Measurements from ENCODE around the gene GRIP1. TPM values are rescaled to one million over a fixed set of nuclear protein-coding genes. Genes with fewer than 3 reads are reported as not detected.

GRIP1 gene
- total and polyA plus RNA-seq, 10 of the 15 experiments (the other 5 are each of a cell fraction or from before 2014, with no cell fraction given): 0.05 to 0.85 (median 0.50) TPM; not detected in 7

DNA sequence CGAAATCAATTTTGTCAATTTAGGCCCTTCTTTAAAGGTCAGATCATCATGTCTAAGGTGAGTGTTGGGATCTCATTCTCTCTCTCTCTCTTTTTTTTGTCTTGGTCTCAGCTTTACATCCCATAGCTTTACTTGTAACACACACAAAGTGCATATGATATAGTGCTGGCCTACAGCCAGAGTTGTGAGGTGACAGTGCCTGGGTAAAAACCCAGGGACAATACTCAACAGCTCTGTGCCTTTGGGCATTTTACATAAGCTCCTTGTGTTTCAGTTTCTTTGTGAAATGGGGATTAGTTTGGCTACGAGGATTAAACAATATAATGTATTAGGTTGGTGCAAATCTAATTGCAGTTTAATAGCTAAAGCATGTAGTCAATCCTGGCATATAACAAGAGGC, 40.2 kb downstream of the GRIP1 start:
- H3K27ac ChIP-seq (ENCODE audit: control insufficient read depth, insufficient read depth): no peak overlapping the region
- TF ChIP-seq PAX5 (IDR thresholded peaks at IDR 0.05; ENCODE audit: borderline replicate concordance, low read depth, low read length) (no peak), ZNF217 (IDR thresholded peaks at IDR 0.05) (no peak), LARP7 (IDR thresholded peaks at IDR 0.05) (no peak), NFYB (IDR thresholded peaks at IDR 0.05; ENCODE audit: insufficient read depth, low read depth, low read length) (no peak), BHLHE40 (IDR thresholded peaks at IDR 0.05; ENCODE audit: borderline replicate concordance in 1 of 2, low read depth in 2 of 2, low read length in 1 of 2) (no peak), ZNF274 (IDR thresholded peaks at IDR 0.05; ENCODE audit: insufficient read depth, insufficient read length) (no peak), SPI1 (IDR thresholded peaks at IDR 0.05; ENCODE audit: borderline replicate concordance, insufficient read depth, low read depth, low read length) (no peak), ZNF24 (IDR thresholded peaks at IDR 0.05) (no peak), FOS (IDR thresholded peaks at IDR 0.05; ENCODE audit: borderline replicate concordance, extremely low read depth, insufficient read length) (no peak), MXI1 (IDR thresholded peaks at IDR 0.05; ENCODE audit: low read depth, low read length) (no peak), ATF7 (IDR thresholded peaks at IDR 0.05; ENCODE audit: low read depth) (no peak), FOXK2 (IDR thresholded peaks at IDR 0.05) (no peak), STAT1 (conservative IDR thresholded peaks at IDR 0.05) (no peak), IKZF2 (IDR thresholded peaks at IDR 0.05) (no peak)
- TF ChIP-seq, protein P1, sequence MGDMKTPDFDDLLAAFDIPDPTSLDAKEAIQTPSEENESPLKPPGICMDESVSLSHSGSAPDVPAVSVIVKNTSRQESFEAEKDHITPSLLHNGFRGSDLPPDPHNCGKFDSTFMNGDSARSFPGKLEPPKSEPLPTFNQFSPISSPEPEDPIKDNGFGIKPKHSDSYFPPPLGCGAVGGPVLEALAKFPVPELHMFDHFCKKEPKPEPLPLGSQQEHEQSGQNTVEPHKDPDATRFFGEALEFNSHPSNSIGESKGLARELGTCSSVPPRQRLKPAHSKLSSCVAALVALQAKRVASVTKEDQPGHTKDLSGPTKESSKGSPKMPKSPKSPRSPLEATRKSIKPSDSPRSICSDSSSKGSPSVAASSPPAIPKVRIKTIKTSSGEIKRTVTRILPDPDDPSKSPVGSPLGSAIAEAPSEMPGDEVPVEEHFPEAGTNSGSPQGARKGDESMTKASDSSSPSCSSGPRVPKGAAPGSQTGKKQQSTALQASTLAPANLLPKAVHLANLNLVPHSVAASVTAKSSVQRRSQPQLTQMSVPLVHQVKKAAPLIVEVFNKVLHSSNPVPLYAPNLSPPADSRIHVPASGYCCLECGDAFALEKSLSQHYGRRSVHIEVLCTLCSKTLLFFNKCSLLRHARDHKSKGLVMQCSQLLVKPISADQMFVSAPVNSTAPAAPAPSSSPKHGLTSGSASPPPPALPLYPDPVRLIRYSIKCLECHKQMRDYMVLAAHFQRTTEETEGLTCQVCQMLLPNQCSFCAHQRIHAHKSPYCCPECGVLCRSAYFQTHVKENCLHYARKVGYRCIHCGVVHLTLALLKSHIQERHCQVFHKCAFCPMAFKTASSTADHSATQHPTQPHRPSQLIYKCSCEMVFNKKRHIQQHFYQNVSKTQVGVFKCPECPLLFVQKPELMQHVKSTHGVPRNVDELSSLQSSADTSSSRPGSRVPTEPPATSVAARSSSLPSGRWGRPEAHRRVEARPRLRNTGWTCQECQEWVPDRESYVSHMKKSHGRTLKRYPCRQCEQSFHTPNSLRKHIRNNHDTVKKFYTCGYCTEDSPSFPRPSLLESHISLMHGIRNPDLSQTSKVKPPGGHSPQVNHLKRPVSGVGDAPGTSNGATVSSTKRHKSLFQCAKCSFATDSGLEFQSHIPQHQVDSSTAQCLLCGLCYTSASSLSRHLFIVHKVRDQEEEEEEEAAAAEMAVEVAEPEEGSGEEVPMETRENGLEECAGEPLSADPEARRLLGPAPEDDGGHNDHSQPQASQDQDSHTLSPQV (IDR thresholded peaks at IDR 0.05): no peak
- TF ChIP-seq, protein P2, sequence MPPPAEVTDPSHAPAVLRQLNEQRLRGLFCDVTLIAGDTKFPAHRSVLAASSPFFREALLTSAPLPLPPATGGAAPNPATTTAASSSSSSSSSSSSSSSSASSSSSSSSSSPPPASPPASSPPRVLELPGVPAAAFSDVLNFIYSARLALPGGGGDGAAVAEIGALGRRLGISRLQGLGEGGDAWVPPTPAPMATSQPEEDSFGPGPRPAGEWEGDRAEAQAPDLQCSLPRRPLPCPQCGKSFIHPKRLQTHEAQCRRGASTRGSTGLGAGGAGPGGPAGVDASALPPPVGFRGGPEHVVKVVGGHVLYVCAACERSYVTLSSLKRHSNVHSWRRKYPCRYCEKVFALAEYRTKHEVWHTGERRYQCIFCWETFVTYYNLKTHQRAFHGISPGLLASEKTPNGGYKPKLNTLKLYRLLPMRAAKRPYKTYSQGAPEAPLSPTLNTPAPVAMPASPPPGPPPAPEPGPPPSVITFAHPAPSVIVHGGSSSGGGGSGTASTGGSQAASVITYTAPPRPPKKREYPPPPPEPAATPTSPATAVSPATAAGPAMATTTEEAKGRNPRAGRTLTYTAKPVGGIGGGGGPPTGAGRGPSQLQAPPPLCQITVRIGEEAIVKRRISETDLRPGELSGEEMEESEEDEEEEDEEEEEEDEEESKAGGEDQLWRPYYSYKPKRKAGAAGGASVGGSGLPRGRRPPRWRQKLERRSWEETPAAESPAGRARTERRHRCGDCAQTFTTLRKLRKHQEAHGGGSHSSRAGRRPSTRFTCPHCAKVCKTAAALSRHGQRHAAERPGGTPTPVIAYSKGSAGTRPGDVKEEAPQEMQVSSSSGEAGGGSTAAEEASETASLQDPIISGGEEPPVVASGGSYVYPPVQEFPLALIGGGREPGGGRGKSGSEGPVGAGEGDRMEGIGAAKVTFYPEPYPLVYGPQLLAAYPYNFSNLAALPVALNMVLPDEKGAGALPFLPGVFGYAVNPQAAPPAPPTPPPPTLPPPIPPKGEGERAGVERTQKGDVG (CRISPR knock-in tag; IDR thresholded peaks at IDR 0.05): no peak
- TF ChIP-seq, protein P3, sequence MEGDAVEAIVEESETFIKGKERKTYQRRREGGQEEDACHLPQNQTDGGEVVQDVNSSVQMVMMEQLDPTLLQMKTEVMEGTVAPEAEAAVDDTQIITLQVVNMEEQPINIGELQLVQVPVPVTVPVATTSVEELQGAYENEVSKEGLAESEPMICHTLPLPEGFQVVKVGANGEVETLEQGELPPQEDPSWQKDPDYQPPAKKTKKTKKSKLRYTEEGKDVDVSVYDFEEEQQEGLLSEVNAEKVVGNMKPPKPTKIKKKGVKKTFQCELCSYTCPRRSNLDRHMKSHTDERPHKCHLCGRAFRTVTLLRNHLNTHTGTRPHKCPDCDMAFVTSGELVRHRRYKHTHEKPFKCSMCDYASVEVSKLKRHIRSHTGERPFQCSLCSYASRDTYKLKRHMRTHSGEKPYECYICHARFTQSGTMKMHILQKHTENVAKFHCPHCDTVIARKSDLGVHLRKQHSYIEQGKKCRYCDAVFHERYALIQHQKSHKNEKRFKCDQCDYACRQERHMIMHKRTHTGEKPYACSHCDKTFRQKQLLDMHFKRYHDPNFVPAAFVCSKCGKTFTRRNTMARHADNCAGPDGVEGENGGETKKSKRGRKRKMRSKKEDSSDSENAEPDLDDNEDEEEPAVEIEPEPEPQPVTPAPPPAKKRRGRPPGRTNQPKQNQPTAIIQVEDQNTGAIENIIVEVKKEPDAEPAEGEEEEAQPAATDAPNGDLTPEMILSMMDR (IDR thresholded peaks at IDR 0.05 in 2 of 3, conservative IDR thresholded peaks at IDR 0.05 in 1 of 3; ENCODE audit: control insufficient read depth in 2 of 3, extremely low read depth in 1 of 3, insufficient read depth in 1 of 3, low read depth in 3 of 3, low read length in 3 of 3): no peak
- ATAC-seq (no peak), DNase-seq (ENCODE audit: low read depth, low spot score) (no peak), FAIRE-seq (no peak)
- no TSS peak for BruUV-seq (replicated peaks)
- intact Hi-C loops (cut with micrococcal nuclease; ENCODE audit: unreplicated experiment) (no loop called here), in situ Hi-C loops (cut with MboI) (no loop called here)
- no peaks in the 10 kb centered on the region for H3K4me1 ChIP-seq (ENCODE audit: control insufficient read depth, insufficient read depth, low read length)
- WGBS (ENCODE audit: insufficient coverage, insufficient replicate concordance, low lambda C conversion rate, missing lambda C conversion rate): 53% methylated on average over 2 of the region's 2 CpGs
- CTCF ChIA-PET: no interaction called here
- H3K4me2 ChIP-seq (ENCODE audit: control insufficient read depth, insufficient read depth): no peak overlapping the region
- H3K4me3 ChIP-seq: no peak overlapping the region
- no peak overlapping the region for H2AFZ ChIP-seq (ENCODE audit: control insufficient read depth, low read depth, low read length)
- no peaks in the 10 kb centered on the region for H4K20me1 ChIP-seq (ENCODE audit: control insufficient read depth, insufficient read depth)
- POLR2A ChIA-PET: no interaction called here
- RAD21 ChIA-PET (ENCODE audit: unreplicated experiment): no interaction called here
- SMC1A ChIA-PET (ENCODE audit: uncharacterized antibody, unreplicated experiment): interaction anchor here (0.7 kb wide), 1 partner anchor 54 kb away, joined by 4 read pairs; no protein-coding TSS in a partner anchor
- H3K27me3 ChIP-seq (replicated peaks in 1 of 2; ENCODE audit: control insufficient read depth in 2 of 2, insufficient read depth in 2 of 2, low read length in 1 of 2): no peaks in the 10 kb centered on the region
- H3K79me2 ChIP-seq (ENCODE audit: control insufficient read depth, insufficient read depth, low read length): no peaks in the 10 kb centered on the region
- no peaks in the 10 kb centered on the region for H3K9me3 ChIP-seq (replicated peaks; ENCODE audit: control insufficient read depth, insufficient read depth, low read length)
- H3K9ac ChIP-seq (ENCODE audit: control insufficient read depth, insufficient read depth, low read length): no peak overlapping the region
- no peaks in the 10 kb centered on the region for H3K36me3 ChIP-seq (ENCODE audit: control insufficient read depth in 2 of 2, insufficient read depth in 2 of 2, low read length in 1 of 2)

All from GM12878 (cell line).